Endothelial cell (in vitro differentiated cells): ENCODE measurements around the gene CHPF. TPM values are rescaled to one million over a fixed set of nuclear protein-coding genes. Genes with fewer than 3 reads are reported as not detected.

Experiments used
- DNase-seq: peaks from one replicate; pipeline ENCODE4 v3.0.0; 2021; ENCODE audit warnings: low spot score
- H3K27ac Mint-ChIP-seq: one replicate; pipeline ENCODE4 v1.8.0; 2021; ENCODE audit warnings: mixed read lengths, inconsistent platforms; ENCODE audit not compliant: unreplicated experiment
- H3K27me3 Mint-ChIP-seq: one replicate; pipeline ENCODE4 v1.8.0; 2021; ENCODE audit warnings: mild to moderate bottlenecking, moderate library complexity, mixed read lengths, inconsistent platforms; ENCODE audit not compliant: unreplicated experiment
- H3K36me3 Mint-ChIP-seq: one replicate; pipeline ENCODE4 v1.8.0; 2021; ENCODE audit warnings: mild to moderate bottlenecking, low read depth, mixed read lengths, inconsistent platforms; ENCODE audit not compliant: unreplicated experiment
- H3K4me1 Mint-ChIP-seq: one replicate; pipeline ENCODE4 v1.8.0; 2021; ENCODE audit warnings: mild to moderate bottlenecking, mixed read lengths, inconsistent platforms; ENCODE audit not compliant: unreplicated experiment
- H3K4me3 Mint-ChIP-seq: one replicate; pipeline ENCODE4 v1.8.0; 2021; ENCODE audit warnings: mild to moderate bottlenecking, mixed read lengths, inconsistent platforms; ENCODE audit not compliant: unreplicated experiment
- H3K9me3 Mint-ChIP-seq: one replicate; pipeline ENCODE4 v1.8.0; 2021; ENCODE audit warnings: mixed read lengths, inconsistent platforms; ENCODE audit not compliant: unreplicated experiment
- CTCF ChIP-seq: fragments of 200-600 bp; sonication (generic); IDR thresholded peaks from one replicate; pipeline ENCODE4 v1.5.0; 2021; ENCODE audit warnings: antibody characterized with exemption; ENCODE audit not compliant: unreplicated experiment
- total RNA-seq: library from RNA; stranded (reverse); fragmentation: NEBNext Ultra II Directional; extraction: Animal tissue kit (Norgen Biotek cat#: 25700); gene quantifications from one replicate; pipeline ENCODE4 v1.2.1, GENCODE V29; 2021; ENCODE audit not compliant: unreplicated experiment

The CHPF gene
- total RNA-seq, 1 donor from 2014 or later: 4.1 TPM

GRCh38 chr2:219566640-219567039 lies 23.0 kb upstream of the CHPF start:
- no peak for DNase-seq
- H3K4me1 Mint-ChIP-seq: peaks cover 7% of the 10 kb centered on the region
- H3K9me3 Mint-ChIP-seq: no peaks in the 10 kb centered on the region
- H3K36me3 Mint-ChIP-seq: peaks cover 28% of the 10 kb centered on the region
- no peak overlapping the region for H3K27ac Mint-ChIP-seq
- no peak for TF ChIP-seq CTCF
- H3K27me3 Mint-ChIP-seq: peaks cover 24% of the 10 kb centered on the region
- H3K4me3 Mint-ChIP-seq: peak overlapping the region; percentile 22

GRCh38 chr2:219565130-219566080 lies 21.8 kb upstream of the CHPF start:
- TF ChIP-seq CTCF: no peak
- H3K9me3 Mint-ChIP-seq: no peaks in the 10 kb centered on the region
- H3K4me1 Mint-ChIP-seq: peaks cover 17% of the 10 kb centered on the region
- H3K27me3 Mint-ChIP-seq: peaks cover 27% of the 10 kb centered on the region
- peaks cover 27% of the 10 kb centered on the region for H3K36me3 Mint-ChIP-seq
- no peak overlapping the region for H3K27ac Mint-ChIP-seq
- no peak for DNase-seq
- H3K4me3 Mint-ChIP-seq: no peak overlapping the region

- no peak overlapping the region for H3K27ac Mint-ChIP-seq
- peaks cover 27% of the 10 kb centered on the region for H3K36me3 Mint-ChIP-seq
- H3K4me1 Mint-ChIP-seq: peaks cover 11% of the 10 kb centered on the region
- H3K27me3 Mint-ChIP-seq: peaks cover 17% of the 10 kb centered on the region
- TF ChIP-seq CTCF: no peak
- H3K9me3 Mint-ChIP-seq: no peaks in the 10 kb centered on the region
- DNase-seq: no peak
- H3K4me3 Mint-ChIP-seq: no peak overlapping the region
These were observed 19.8 kb upstream of the CHPF start for GRCh38 chr2:219563271-219563928.

- peaks cover 11% of the 10 kb centered on the region for H3K4me1 Mint-ChIP-seq
- H3K4me3 Mint-ChIP-seq: no peak overlapping the region
These were observed 18.7 kb upstream of the CHPF start for GRCh38 chr2:219562049-219563020.

More at GRCh38 chr2:219562049-219563020, 18.7 kb upstream of the CHPF start:
- Mint-ChIP-seq H3K27me3 (peaks cover 17% of the 10 kb centered on the region), H3K9me3 (no peaks in the 10 kb centered on the region), H3K36me3 (peaks cover 27% of the 10 kb centered on the region), H3K27ac (no peak overlapping the region)
- TF ChIP-seq CTCF: no peak
- no peak for DNase-seq
